Endothelial cell (in vitro differentiated cells): ENCODE measurements around the gene CLCN5. TPM values are rescaled to one million over a fixed set of nuclear protein-coding genes. Genes with fewer than 3 reads are reported as not detected.
A peak's percentile ranks its signal among the peaks of the same experiment; 100 is the strongest.

ENCODE experiments used
- DNase-seq: peaks from one replicate; pipeline ENCODE4 v3.0.0; 2021; ENCODE audit warnings: low spot score
- H3K27ac Mint-ChIP-seq: one replicate; pipeline ENCODE4 v1.8.0; 2021; ENCODE audit warnings: mixed read lengths, inconsistent platforms; ENCODE audit not compliant: unreplicated experiment
- H3K27me3 Mint-ChIP-seq: one replicate; pipeline ENCODE4 v1.8.0; 2021; ENCODE audit warnings: mild to moderate bottlenecking, moderate library complexity, mixed read lengths, inconsistent platforms; ENCODE audit not compliant: unreplicated experiment
- H3K36me3 Mint-ChIP-seq: one replicate; pipeline ENCODE4 v1.8.0; 2021; ENCODE audit warnings: mild to moderate bottlenecking, low read depth, mixed read lengths, inconsistent platforms; ENCODE audit not compliant: unreplicated experiment
- H3K4me1 Mint-ChIP-seq: one replicate; pipeline ENCODE4 v1.8.0; 2021; ENCODE audit warnings: mild to moderate bottlenecking, mixed read lengths, inconsistent platforms; ENCODE audit not compliant: unreplicated experiment
- H3K4me3 Mint-ChIP-seq: one replicate; pipeline ENCODE4 v1.8.0; 2021; ENCODE audit warnings: mild to moderate bottlenecking, mixed read lengths, inconsistent platforms; ENCODE audit not compliant: unreplicated experiment
- H3K9me3 Mint-ChIP-seq: one replicate; pipeline ENCODE4 v1.8.0; 2021; ENCODE audit warnings: mixed read lengths, inconsistent platforms; ENCODE audit not compliant: unreplicated experiment
- CTCF ChIP-seq: fragments of 200-600 bp; sonication (generic); IDR thresholded peaks from one replicate; pipeline ENCODE4 v1.5.0; 2021; ENCODE audit warnings: antibody characterized with exemption; ENCODE audit not compliant: unreplicated experiment
- total RNA-seq: library from RNA; stranded (reverse); fragmentation: NEBNext Ultra II Directional; extraction: Animal tissue kit (Norgen Biotek cat#: 25700); gene quantifications from one replicate; pipeline ENCODE4 v1.2.1, GENCODE V29; 2021; ENCODE audit not compliant: unreplicated experiment

Gene CLCN5
- total RNA-seq, 1 donor from 2014 or later, result 5.7 TPM

- Mint-ChIP-seq H3K36me3 (no peaks in the 10 kb centered on the region), H3K4me3 (no peak overlapping the region), H3K27me3 (no peaks in the 10 kb centered on the region), H3K27ac (no peak overlapping the region), H3K9me3 (no peaks in the 10 kb centered on the region), H3K4me1 (no peaks in the 10 kb centered on the region)
- DNase-seq, result no peak
- TF ChIP-seq CTCF, result no peak
Observed at GRCh38 chrX:49912861-49913260, 9.5 kb upstream of the CLCN5 start.

GRCh38 chrX:49915361-49916222 is 6.8 kb upstream of the CLCN5 start:
- peak; percentile 35 for DNase-seq
- Mint-ChIP-seq H3K27me3 (no peaks in the 10 kb centered on the region), H3K9me3 (no peaks in the 10 kb centered on the region), H3K4me1 (no peaks in the 10 kb centered on the region), H3K36me3 (no peaks in the 10 kb centered on the region), H3K4me3 (no peak overlapping the region), H3K27ac (no peak overlapping the region)
- peak; percentile 59 for TF ChIP-seq CTCF

GRCh38 chrX:49919617-49920016 is 2.8 kb upstream of the CLCN5 start:
- no peak overlapping the region for H3K27ac Mint-ChIP-seq
- H3K4me1 Mint-ChIP-seq, result no peaks in the 10 kb centered on the region
- no peaks in the 10 kb centered on the region for H3K9me3 Mint-ChIP-seq
- peak; percentile 34 for DNase-seq
- no peak overlapping the region for H3K4me3 Mint-ChIP-seq
- TF ChIP-seq CTCF, result peak; percentile 88
- H3K36me3 Mint-ChIP-seq, result no peaks in the 10 kb centered on the region
- H3K27me3 Mint-ChIP-seq, result peaks cover 2% of the 10 kb centered on the region

- no peak overlapping the region for H3K27ac Mint-ChIP-seq
- H3K4me3 Mint-ChIP-seq, result no peak overlapping the region
- H3K4me1 Mint-ChIP-seq, result no peaks in the 10 kb centered on the region
- no peak for DNase-seq
- TF ChIP-seq CTCF, result no peak
- no peaks in the 10 kb centered on the region for H3K9me3 Mint-ChIP-seq
- peaks cover 2% of the 10 kb centered on the region for H3K27me3 Mint-ChIP-seq
- H3K36me3 Mint-ChIP-seq, result no peaks in the 10 kb centered on the region
Observed at GRCh38 chrX:49921109-49921508, 1.3 kb upstream of the CLCN5 start.

GRCh38 chrX:49925176-49925575 is 2.8 kb downstream of the CLCN5 start:
- no peak overlapping the region for H3K4me3 Mint-ChIP-seq

More at GRCh38 chrX:49925176-49925575, 2.8 kb downstream of the CLCN5 start:
- DNase-seq, result no peak
- no peaks in the 10 kb centered on the region for H3K9me3 Mint-ChIP-seq
- no peak overlapping the region for H3K27ac Mint-ChIP-seq
- H3K4me1 Mint-ChIP-seq, result no peaks in the 10 kb centered on the region
- peaks cover 2% of the 10 kb centered on the region for H3K27me3 Mint-ChIP-seq
- TF ChIP-seq CTCF, result no peak
- H3K36me3 Mint-ChIP-seq, result no peaks in the 10 kb centered on the region
